ENCODE measurements around the gene SLC34A2. TPM values are rescaled to one million over a fixed set of nuclear protein-coding genes. Genes with fewer than 3 reads are reported as not detected.

Gene SLC34A2
- total RNA-seq, 1 experiment from 2014 or later = not detected

DNA sequence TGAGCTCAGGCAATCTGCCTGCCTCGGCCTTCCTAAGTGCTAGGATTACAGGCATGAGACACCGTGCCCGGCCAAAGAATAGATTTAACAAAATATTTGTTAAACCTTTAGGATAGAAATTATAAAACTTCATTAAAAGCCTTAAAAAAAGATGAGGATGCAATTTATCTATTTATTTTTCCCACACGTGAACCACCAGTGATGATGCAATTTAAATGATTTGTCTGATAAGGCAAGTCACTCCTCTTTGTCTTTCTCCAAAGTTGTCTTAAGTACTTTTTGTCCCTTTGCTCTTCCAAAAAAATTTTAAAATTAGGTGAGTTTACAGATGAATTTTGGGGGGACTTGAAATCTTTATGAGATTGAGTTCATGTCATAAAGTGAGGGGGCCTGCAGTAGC lies 58.2 kb downstream of the SLC34A2 start:
- CTCF ChIA-PET = no interaction called here

GRCh38 chr4:25722964-25723363 lies 67.3 kb downstream of the SLC34A2 start:
- Histone ChIP-seq H3K27me3 (ENCODE audit: insufficient read depth, low read depth) (no peaks in the 10 kb centered on the region), H3K27ac (no peak overlapping the region), H3K4me1 (replicated peaks; ENCODE audit: insufficient read depth) (no peaks in the 10 kb centered on the region), H3K9me3 (ENCODE audit: insufficient read depth, low read depth) (no peaks in the 10 kb centered on the region), H3K36me3 (ENCODE audit: low read depth) (no peaks in the 10 kb centered on the region), H2AFZ (no peak overlapping the region), H3K4me2 (no peak overlapping the region), H4K20me1 (ENCODE audit: insufficient read depth) (no peaks in the 10 kb centered on the region), H3K9me2 (ENCODE audit: insufficient read depth) (no peaks in the 10 kb centered on the region), H3K4me3 (no peak overlapping the region), H3K79me2 (ENCODE audit: low read depth) (no peaks in the 10 kb centered on the region), H3F3A (ENCODE audit: insufficient read depth, low read depth) (no peaks in the 10 kb centered on the region)
- BruUV-seq (replicated peaks) = no TSS peak
- CTCF ChIA-PET = no interaction called here
- POLR2A ChIA-PET (ENCODE audit: unreplicated experiment) = no interaction called here
- no peak for TF ChIP-seq EZH2 (IDR thresholded peaks at IDR 0.05; ENCODE audit: low read depth)
- TF ChIP-seq, protein P1, sequence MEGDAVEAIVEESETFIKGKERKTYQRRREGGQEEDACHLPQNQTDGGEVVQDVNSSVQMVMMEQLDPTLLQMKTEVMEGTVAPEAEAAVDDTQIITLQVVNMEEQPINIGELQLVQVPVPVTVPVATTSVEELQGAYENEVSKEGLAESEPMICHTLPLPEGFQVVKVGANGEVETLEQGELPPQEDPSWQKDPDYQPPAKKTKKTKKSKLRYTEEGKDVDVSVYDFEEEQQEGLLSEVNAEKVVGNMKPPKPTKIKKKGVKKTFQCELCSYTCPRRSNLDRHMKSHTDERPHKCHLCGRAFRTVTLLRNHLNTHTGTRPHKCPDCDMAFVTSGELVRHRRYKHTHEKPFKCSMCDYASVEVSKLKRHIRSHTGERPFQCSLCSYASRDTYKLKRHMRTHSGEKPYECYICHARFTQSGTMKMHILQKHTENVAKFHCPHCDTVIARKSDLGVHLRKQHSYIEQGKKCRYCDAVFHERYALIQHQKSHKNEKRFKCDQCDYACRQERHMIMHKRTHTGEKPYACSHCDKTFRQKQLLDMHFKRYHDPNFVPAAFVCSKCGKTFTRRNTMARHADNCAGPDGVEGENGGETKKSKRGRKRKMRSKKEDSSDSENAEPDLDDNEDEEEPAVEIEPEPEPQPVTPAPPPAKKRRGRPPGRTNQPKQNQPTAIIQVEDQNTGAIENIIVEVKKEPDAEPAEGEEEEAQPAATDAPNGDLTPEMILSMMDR (conservative IDR thresholded peaks at IDR 0.05) = no peak
- DNase-seq = no peak
- intact Hi-C loops (cut with micrococcal nuclease; ENCODE audit: unreplicated experiment) = no loop called here

More for the DNA sequence above, 58.2 kb downstream of the SLC34A2 start:
- Histone ChIP-seq H3K27ac (no peak overlapping the region), H2AFZ (no peak overlapping the region), H3K4me1 (replicated peaks; ENCODE audit: insufficient read depth) (no peaks in the 10 kb centered on the region), H3K4me3 (no peak overlapping the region), H3K9me2 (ENCODE audit: insufficient read depth) (no peaks in the 10 kb centered on the region), H4K20me1 (ENCODE audit: insufficient read depth) (no peaks in the 10 kb centered on the region), H3K9me3 (ENCODE audit: insufficient read depth, low read depth) (no peaks in the 10 kb centered on the region), H3K36me3 (ENCODE audit: low read depth) (no peaks in the 10 kb centered on the region), H3F3A (ENCODE audit: insufficient read depth, low read depth) (no peaks in the 10 kb centered on the region), H3K27me3 (ENCODE audit: insufficient read depth, low read depth) (no peaks in the 10 kb centered on the region), H3K79me2 (ENCODE audit: low read depth) (no peaks in the 10 kb centered on the region), H3K4me2 (no peak overlapping the region)
- POLR2A ChIA-PET (ENCODE audit: unreplicated experiment) = no interaction called here
- DNase-seq = no peak
- BruUV-seq (replicated peaks) = no TSS peak
- TF ChIP-seq, protein P1 (conservative IDR thresholded peaks at IDR 0.05) = no peak
- no peak for TF ChIP-seq EZH2 (IDR thresholded peaks at IDR 0.05; ENCODE audit: low read depth)
- intact Hi-C loops (cut with micrococcal nuclease; ENCODE audit: unreplicated experiment) = no loop called here

DNA sequence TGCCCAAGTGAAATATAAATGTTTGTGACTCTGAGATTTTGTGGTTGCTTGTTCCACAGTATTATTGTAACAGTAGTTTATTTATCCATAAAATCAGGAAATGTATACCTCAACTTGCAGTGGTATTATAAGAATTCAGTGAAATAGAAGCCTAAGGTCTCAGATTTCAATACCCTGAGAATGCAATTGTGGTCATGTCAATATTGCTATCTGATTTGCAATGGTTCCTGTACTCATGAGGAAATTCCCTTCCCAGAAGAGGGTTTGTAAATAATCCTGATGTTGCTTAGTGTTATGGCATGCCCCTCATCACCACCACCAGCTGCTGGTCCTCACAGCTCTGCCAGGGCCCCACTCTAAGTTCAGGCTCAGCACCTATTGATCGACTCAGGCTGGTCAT lies 67.8 kb downstream of the SLC34A2 start:
- Histone ChIP-seq H4K20me1 (ENCODE audit: insufficient read depth) (no peaks in the 10 kb centered on the region), H3K4me1 (replicated peaks; ENCODE audit: insufficient read depth) (no peaks in the 10 kb centered on the region), H3K27me3 (ENCODE audit: insufficient read depth, low read depth) (no peaks in the 10 kb centered on the region), H3K79me2 (ENCODE audit: low read depth) (no peaks in the 10 kb centered on the region), H3K36me3 (ENCODE audit: low read depth) (no peaks in the 10 kb centered on the region), H3K9me3 (ENCODE audit: insufficient read depth, low read depth) (no peaks in the 10 kb centered on the region), H3K4me2 (no peak overlapping the region), H2AFZ (no peak overlapping the region), H3F3A (ENCODE audit: insufficient read depth, low read depth) (no peaks in the 10 kb centered on the region), H3K27ac (no peak overlapping the region), H3K4me3 (no peak overlapping the region), H3K9me2 (ENCODE audit: insufficient read depth) (no peaks in the 10 kb centered on the region)
- intact Hi-C loops (cut with micrococcal nuclease; ENCODE audit: unreplicated experiment) = no loop called here
- CTCF ChIA-PET = no interaction called here
- DNase-seq = peak in 1 of 2 experiments; percentile 46
- TF ChIP-seq, protein P1 (conservative IDR thresholded peaks at IDR 0.05) = no peak
- POLR2A ChIA-PET (ENCODE audit: unreplicated experiment) = no interaction called here
- BruUV-seq (replicated peaks) = no TSS peak
